ENCODE data around the gene SPATC1L.
"Not testable (repeated sequence)": the region's sequence is repeated elsewhere in the genome, so short reads cannot be mapped to it uniquely, and the experiment has no call there.

The SPATC1L gene

DNA sequence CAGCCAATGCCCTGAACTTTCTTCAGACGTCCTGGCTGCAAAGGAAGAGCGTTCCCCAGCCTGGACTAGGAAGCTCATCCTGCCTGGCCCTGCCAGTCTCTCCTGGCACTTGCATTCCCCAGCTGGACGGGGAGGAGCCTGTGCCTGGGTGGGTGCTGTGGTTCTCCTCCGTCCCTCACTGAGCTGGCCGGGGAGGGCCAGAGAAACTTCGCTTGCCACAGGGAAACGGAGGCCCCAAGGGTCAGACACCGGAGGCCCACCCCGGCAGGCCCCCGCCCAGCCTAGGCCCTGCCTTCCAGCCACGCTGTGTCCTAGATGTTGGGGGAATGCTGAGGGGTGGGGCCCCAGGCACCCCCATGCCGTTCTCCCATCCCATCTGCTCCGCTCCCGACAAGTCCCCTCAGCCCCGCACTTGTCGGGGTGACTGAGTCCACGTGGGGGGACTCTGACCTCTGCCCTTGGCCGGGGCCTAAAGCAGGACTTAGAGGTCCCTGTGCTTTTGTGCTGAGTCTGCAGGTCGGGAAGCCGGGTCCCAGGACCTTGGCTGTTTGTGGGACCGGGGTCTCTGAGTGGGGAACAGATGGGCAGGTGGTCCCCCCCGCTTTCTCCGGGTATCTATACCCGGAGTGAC, 33.7 kb downstream of the SPATC1L start:
- no peak for DNase-seq (ENCODE audit: low read depth)

DNA sequence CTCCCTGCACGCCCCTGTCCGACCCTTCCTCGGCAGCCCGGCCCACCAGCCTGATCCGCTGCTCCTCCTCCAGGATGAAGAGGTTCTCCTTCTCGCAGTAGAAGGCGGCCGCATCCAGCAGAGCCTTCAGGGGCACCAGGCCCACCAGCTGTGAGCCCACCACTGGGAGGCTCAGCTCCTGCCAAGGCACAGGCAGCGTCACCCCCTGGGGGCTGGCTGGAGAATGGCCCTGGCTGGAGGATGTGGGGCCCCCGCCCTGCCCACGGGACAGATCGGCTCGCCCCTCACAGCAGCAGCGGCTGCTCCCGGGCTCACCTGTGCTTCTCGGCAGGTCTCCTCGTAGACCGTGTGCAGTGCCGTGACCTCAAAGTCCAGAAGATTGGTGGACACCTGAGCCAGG, 34.2 kb downstream of the SPATC1L start:
- no peak for DNase-seq (ENCODE audit: low read depth)

DNA sequence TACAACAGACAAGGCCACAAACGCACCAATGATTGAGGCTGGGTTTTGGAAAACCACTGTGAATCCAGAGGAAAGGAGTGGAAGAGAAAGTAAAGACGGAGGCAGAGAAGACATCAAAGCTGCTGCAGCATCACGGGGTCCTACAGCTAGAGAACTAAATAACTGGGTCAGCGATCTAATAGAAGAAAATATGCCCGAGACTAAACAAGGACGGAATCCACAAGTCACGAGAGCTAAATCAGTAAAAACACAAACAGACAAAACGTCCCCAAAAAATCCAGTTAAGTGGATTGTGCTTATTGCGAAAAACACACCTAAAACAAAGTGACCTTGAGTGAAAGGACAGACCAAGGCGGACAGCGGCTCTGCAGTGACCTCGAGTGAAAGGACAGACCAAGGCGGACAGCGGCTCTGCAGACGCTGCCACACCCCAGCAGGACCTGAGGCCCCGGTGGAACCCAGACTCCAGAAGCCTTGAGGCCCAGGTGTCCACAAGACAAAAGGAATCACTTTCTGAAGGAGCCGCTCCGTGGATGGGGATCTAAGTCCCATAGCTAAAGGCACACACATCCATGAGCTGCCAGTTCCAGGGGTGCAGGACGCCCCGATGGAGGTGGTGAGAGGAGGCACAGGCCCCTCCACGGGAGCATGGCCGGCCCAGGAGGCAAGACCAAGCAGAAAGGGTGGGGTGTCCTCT, 34.9 kb downstream of the SPATC1L start:
- no peak for DNase-seq (ENCODE audit: low read depth)

DNA sequence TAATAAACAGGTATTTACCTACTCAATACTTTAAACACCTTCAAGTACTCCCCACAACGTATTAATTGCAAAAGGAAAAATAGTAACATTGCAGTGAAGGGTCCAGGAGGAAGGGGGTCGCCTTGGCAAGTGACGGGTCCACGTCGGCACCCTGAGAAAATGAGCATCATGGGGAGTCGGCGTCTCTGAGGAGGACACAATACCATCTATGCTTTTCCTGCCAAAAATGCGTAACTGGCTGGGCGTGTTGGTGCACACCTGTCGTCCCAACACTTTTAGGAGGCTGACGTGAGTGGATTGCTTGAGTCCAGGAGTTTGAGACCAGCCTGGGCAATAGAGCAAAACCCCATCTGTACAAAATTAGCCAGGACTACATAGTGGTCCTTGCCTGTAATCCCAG, 36.2 kb downstream of the SPATC1L start:
- DNase-seq (ENCODE audit: low read depth), result no peak

DNA sequence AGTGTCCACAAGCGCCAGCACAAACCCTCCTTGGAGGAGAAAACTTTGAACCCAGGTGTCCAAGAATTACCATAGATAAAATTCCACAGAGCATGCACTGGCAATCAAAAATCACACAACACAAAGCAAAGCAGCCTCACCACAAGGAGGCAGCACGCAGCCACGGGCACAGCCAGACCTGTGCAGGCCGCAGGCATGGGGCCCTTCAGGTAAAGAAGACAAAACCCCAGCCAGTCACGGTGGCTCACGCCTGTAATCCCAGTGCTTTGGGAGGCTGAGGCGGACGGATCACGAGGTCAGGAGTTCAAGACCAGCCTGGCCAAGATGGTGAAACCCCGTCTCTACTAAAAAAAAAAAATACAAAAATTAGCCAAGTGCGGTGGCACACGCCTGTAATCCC, 36.8 kb downstream of the SPATC1L start:
- DNase-seq (ENCODE audit: low read depth), result not testable (repeated sequence)

DNA sequence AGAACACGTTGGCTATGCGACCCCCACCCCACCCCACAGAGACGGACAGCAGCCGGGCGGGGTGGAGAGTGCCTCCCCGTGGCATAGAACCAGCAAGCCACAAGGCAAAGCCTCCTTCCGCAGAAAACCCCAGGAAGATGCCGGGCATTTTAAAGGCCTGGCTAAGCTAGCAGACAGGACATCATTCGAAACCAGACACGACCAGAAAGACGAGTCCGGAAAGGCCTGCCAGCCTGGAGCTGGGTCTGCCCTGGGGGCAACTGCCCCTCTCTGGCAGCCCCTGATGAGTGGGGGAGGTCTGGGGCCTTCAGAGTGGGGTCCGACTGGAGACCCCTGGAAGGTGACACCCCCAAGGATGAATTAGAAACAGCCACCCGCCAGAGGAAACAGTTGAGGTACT, 37.4 kb downstream of the SPATC1L start:
- DNase-seq (ENCODE audit: low read depth), result no peak

DNA sequence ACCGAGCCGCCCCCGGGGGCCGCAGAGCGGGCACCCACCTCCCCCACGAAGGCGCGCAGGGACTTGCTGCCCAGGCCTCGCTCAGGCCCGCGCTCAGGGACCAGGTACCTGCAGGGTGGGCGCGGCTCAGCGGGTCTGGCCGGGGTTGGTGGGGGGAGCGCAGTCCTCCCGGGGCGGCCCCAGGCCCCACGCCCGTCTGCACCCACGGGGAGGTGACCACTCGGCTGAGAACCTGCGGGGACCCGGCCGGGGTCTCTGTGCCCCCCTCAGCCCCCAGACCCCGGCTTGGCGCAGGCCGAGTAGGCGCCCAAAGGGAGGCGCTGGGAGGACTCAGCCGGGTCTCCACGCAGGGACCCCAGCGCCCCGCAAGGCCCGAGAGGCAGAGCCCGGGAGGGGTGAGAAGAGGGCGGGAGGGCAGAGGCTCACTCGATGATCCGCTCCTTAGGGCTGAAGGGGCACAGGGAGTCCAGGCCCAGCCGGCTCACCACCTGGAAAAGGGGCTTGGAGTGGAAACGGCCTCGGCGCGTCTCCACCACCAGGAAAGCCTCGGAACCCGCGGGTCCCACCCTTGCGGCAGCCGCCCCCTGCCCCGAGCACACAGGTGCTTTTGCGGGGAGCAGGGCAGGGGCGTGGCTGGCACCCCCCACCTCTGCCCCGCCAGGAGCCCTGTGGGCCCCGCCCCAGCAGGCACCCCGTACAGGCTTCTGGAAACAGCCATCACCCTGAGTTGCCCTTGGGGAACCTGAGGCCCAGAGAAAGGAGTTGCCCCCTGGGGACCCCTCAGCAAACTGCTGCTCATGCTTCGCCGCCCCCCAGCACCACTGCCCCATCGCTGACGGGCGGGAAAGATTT, 38.2 kb downstream of the SPATC1L start:
- no peak for DNase-seq (ENCODE audit: low read depth)

DNA sequence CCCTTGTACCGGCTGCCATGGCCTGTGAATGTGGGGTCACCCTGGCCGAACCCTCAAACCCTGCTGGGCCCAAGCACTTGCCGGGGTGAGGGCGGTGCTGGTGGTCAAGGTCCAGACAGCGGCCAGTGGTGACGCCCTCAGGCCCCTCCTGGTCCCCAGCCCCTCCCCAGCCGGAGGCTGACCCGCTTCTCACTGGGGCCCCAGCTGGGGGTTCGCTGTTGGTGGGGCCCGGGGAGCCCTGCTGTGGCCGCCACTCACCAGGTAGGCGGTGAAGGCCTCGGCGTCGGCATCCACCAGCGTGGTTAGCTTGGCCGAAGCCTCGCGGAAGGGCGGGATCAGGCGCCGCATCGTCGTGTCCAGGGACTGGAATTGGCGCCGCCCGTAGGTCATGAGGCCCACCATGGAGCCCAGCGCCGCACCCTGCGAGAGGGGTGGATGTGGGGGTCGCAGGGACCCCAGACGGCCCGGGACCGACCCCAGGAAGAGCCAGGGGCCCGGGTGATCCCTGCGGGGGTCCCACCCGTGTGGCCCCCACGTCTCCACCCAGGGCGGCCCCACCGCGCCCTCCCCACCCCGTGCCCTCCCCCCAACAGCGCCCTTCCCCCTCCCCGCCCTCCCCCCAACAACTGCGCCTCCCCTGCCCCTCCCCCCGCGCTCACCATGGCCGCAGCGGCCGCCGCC, 39.0 kb downstream of the SPATC1L start:
- DNase-seq (ENCODE audit: low read depth), result no peak

DNA sequence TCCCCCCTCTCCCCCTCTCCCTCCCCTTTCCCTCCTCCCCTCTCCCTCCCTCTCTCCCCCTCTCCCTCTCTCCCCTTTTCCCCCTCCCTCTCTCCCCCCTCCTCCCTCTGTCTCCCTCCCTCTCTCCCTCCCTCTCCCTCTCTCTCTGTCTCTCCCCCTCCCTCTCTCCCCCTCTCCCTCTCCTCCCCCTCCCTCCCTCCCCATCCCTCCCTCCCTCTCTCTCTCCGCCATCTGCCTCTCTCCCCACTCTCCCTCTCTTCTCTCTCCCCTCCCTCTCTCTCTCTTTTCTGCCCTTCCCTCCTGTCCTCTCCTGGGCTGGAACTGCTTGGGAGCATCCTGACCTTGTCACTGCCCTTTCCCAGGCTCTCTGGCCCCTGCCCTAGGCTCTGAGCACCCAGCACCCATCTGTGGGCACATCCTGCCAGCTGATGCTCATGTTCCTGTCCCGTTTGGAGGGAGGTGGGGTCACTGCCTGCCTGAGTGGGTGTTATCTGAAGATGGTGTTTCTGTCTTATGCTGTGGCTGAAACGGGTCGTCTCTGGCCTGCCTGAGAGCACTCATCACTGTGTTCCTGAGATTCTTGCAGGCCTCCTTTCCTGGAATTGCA, 39.7 kb downstream of the SPATC1L start:
- no peak for DNase-seq (ENCODE audit: low read depth)

DNA sequence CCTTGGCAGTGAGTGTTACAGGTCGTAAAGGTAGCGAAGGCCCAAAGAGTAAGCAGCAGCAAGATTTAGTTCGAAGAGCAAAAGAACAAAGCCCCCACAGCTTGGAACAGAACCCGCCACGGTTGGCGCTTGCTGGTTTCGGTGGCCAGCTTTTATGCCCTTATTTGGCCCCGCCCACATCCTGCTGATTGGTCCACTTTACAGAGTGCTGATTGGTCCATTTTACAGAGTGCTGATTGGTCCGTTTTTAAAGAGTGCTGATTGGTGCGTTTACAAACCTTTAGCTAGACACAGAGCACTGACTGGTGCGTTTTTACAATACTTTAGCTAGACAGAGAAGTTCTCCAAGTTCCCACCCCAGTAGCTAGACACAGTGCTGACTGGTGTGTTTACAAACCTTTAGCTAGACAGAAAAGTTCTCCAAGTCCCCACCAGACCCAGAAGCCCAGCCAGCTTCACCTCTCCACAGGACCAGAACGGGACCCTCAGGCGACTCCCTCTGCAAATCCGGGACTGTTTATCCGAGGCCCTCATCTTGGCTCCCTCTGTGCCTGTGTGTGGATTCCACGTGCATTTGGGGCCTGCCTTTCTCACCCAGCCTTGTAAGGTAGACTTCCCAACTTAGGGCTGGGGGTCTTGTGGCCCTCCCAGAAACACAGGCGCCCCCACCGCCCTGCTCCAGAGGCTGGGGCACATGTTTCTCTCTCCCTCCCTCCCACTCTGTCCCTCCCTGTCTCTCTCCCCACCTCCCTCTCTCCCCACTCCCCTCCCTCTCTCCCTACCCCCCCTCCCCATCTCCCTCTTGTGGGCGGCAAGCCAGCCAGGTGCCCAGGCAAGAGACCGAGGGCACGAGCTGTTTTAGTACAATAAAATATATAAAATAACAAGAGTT, 41.4 kb downstream of the SPATC1L start:
- DNase-seq (ENCODE audit: low read depth), result no peak

DNA sequence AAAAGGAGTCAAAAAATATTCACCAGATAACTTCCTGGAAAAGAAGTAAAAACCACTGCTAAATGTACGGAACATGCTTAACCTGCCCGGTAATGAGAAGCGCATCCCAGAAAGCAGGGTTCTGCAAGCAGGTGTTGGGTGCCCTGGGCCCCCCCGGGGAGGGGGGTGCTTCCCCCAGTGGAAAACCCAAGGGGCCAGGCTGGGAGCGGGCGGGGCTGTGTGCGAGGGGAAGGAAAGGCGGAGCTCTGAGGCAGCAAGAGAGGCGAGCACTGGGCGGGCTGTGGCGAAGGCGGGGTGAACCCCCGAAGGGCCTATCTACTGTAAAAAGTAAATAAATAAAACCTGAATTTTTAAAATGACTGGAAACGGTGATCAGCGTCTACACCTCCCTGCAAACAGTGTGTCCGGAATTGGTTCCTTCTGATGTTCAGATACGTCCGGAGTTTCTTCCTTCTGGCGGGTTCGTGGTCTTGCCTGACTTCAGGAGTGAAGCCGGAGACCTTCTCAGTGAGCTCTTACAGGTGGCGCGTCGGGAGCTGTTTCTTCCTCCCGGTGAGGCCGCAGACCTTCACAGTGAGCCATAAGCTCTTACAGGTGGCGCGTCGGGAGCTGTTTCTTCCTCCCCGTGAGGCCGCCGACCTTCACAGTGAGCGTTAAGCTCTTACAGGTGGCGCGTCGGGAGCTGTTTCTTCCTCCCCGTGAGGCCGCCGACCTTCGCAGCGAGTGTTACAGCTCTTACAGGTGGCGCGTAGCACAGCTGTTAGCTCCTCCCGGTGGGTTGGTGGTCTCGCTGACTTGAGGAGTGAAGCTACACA, 42.3 kb downstream of the SPATC1L start:
- DNase-seq (ENCODE audit: low read depth), result no peak

DNA sequence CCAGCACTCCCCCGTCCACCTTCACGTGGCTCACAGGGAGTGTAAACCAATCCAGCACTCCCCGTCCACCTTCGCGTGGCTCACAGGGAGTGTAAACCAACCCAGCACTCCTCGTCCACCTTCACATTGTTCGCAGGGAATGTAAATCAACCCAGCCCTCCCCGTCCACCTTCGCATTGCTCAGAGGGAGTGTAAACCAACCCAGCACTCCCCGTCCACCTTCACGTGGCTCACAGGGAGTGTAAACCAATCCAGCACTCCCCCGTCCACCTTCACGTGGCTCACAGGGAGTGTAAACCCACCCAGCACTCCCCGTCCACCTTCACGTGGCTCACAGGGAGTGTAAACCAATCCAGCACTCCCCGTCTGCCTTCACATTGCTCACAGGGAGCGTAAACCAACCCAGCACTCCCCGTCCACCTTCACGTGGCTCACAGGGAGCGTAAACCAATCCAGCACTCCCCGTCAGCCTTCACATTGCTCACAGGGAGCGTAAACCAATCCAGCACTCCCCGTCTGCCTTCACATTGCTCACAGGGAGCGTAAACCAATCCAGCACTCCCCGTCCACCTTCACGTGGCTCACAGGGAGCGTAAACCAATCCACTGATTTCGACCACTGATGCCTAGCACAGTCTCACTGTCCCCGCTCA, 43.8 kb downstream of the SPATC1L start:
- DNase-seq (ENCODE audit: low read depth), result not testable (repeated sequence)

DNA sequence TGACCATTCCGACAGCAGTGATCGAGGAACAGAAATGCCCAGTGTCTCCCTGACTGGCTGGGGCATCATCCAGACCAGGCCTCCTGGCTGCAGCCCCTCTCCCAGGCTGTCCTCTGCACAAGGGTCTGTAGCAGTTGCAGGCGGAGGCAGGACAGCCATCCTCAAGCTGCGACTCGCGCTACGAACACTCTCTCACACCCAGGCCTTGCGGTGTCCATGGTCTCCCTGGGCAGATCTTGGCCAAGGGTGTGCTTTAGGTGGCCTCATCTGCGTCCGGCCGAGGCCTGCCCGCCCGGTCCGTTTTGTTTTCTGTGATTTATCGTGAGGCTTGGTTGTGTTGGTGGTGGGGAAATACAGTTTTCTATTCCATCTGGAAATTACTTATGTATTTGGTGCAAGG, 44.6 kb downstream of the SPATC1L start:
- no peak for DNase-seq (ENCODE audit: low read depth)

DNA sequence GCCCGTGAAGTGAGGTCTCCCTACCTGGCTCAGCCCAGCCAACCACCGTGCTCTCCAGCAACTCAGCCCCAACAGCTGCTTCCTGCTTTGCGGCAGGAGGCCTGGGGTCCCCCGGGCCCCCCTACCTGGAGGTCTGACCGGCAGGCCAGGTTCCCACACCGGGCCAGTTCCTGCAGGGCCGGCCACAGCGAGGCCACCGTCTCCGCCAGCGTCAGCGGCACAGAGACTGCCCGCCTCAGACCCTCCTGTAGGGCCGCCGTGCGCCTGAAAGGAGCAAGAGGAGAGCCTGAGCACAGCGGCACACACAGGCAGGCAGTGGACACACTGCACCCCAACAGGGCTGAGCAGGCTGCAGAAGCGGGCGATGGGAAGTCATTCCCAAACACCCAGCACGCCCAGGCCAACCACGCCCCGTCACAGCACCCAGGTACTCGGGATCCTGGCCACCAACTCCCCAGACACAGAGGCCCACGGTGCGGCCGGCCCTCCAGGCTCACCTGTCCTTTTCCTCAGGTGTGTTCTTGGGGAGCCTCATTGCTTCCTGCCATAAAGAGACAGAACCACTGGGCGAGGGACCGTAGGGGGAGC, 45.8 kb downstream of the SPATC1L start:
- DNase-seq (ENCODE audit: low read depth), result no peak

DNA sequence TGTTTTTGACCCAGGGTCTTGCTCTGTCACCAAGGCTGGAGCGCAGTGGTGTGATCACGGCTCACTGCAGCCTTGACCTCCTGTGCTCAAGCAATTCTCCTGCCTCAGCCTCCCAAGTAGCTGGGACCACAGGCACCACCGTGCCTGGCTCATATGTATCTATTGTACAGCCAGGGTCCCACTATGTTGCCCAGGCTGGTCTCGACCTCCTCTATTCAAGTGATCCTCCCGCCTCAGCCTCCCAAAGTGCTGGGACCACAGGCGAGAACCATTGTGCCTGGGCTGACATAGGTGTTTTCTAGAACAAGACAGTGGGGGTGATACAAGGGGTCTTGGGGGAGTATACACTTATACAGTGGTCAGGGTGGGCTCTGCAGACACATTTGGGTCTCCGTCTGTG, 46.4 kb downstream of the SPATC1L start:
- no peak for DNase-seq (ENCODE audit: low read depth)

DNA sequence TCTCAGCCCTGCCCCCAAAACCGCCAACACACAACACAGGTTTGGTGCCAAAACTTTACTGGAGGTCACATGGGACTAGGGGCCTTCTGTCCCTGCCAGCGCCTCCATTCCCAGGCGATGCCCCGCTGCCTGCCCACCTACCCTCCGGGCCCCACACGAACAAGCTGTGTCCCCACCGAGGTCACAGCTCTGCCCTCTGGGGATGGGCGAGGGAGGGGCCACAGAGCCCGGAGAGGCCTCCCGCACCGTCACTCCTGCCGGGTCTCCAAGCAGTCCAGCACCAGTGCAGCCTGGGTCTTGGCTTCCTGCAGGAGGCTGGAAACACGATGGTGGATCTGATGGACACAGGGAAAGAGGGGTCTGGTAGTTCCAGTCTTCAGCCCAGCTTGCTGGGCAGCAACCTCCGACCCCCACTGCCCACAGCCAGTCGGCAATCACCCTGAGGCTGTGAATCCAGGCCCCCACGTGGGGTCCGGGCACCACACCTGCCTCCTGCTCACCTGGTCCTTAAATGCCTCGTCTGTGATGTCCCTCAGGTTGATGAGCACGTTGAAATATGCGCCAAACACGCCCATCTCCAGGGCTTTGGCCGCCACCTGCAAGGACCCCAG, 47.4 kb downstream of the SPATC1L start:
- DNase-seq (ENCODE audit: low read depth), result no peak

DNA sequence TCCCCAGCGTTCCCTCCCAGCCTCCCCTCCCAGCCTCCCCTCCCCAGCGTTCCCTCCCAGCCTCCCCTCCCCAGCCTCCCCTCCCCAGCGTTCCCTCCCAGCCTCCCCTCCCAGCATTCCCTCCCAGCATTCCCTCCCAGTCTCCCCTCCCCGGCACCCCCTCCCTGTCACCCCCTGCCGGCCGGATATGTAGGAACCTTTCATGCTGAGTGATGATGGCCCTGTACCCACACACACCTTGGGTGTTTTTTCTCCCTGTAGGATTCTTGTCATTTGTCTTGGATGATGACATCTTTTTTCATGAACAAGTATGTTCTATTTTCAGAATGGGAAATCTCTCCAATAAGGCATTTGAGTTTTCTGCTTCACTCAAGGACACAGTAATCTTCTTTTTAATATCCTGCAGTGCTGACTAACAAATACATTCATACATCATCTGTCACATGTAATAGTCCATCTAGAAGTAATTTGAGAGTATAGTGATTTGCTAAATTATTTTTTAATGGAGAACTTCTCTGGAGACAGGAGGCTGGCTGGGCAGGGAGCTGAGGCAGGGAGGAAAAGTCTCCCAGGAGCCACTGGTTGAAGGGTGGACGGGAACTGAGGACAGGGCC, 48.4 kb downstream of the SPATC1L start:
- no peak for DNase-seq (ENCODE audit: low read depth)
